ENCODE measurements around the gene PAH.
"Not testable (repeated sequence)": the region's sequence is repeated elsewhere in the genome, so short reads cannot be mapped to it uniquely, and the experiment has no call there.

Gene PAH

DNA sequence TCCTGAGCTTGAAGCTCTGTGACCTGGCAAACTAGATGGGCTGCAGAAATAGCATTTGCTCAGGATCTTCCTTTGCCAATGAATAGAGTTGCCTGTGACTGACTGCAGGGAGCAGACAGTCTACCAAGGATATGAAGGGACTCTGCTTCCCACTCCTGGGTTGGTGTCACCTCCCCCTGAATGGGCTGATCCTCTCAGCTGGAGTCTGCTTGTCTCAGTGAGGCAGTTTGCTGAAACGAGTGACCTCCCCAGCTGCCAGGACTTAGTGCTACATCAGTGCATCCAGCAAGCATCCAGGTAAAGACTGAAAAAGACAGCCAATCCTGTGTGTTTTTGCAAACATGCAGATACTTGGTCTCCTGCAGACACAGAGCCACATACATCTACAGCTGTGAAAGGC, 28.5 kb downstream of the PAH start:
- DNase-seq, result no peak

DNA sequence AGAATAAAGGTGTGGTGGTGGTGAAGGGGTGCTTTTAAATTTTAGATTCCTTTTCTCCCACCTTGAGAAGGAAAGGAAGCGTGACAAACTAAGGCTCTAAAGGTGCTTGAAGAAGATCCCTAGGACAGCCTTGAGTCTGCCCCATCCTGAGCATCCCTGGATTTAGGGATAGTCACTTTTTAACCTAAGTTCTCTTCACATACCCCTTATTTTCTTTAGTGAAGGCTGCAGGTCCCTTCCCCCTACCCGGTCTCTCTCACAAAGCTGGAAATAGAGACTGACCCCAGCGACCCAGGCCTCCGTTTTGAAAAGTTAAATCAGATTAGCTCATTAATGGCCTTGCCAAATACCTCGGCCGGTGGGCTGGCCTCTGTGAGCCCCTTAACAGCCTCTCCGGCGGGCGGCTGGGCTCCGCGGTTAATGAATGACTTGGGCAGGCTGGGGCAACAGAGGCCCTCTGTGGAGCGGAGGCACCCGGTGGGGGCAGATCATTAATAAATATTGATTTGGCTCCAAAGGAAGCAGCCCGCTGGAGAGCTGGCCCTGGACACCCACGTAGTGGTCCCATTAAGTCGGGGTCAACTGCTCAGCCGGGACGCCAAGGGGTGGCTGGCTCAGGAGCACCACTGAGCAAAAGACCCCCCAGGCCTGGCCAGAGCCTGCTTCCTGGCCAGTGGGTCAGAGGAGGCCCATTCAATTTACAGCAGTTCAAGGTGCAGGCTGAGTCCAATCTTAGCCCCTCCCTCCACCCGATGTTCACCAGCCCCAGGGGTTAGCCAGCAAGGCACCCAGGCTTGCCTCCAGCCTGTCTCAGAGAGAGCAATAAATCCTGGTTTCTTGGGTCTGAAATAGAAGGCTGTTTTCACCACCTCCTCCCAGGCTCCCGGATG, 31.8 kb downstream of the PAH start:
- DNase-seq, result no peak

DNA sequence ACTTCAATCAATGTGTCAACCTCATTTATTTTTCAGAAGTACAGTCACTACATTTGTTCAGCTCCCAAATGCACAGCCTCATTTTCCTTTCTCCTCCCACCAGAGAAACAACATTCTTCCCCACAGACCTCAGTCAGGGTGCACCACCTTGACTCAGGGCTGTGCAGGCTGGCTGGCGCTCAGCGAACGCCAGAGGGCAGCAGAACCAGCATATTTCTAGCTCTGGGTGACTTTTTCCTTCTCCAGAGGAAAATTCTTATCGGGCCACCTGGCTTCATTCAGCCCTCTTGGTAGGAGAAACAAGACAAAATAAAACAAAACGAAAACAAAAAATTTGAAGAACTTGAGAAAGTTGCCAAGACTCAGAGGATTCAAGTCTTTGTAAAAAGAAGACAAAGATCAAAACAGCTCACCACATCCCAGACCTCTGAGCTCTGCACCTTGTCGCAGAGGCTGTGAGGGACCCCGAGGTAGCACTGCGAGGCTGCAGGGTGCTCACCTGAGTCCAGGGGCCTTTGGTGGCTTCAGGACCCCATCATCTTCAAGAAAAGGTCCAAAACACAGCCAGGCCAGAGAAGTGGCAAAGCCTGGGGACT, 33.7 kb downstream of the PAH start:
- peak; percentile 59 for DNase-seq

DNA sequence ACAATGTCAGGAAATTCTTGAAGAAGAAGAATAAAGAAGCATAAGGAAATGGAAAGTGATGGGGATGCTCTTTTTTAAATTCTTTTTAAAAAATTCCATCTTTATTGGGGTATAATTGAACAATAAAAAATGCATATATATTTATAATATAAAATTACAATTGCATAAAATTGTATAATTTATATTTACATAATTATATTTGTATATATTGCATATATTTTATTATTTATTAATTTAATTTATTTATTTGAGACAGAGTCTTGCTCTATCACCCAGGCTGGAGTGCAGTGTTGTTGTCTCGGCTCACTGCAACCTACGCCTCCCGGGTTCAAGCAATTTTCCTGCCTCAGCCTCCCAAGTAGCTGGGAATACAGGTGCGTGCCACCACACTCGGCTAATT, 36.3 kb downstream of the PAH start:
- DNase-seq, result no peak

DNA sequence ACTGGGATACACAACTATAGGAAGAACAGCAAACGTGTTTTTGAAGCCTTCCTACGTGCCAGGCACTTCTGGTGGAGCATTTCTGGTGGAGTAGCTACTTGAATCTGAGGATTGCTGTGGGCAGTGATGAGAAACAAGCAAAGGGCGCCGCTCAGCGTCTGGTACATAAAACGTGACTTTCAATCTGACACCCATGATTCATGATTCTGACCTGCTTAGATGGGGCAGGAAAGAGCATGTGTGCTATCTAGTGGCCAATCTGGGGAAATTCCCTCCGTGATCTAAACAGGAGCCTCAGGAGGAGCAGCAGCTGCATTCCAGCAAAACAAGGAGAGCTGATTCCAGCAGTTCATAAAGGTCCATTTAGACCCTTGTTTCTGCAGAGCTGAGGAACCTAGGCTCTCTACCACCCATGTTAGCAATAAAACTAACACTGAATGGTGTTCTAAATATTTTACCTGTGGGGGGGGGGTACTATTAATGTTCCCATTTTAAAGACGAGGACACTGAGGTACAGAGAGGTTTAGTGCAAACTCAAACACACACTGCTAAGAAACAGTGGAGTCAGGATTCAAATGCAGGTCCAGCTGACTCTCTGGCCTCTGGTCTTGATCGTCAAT, 37.8 kb downstream of the PAH start:
- peak; percentile 27 for DNase-seq

DNA sequence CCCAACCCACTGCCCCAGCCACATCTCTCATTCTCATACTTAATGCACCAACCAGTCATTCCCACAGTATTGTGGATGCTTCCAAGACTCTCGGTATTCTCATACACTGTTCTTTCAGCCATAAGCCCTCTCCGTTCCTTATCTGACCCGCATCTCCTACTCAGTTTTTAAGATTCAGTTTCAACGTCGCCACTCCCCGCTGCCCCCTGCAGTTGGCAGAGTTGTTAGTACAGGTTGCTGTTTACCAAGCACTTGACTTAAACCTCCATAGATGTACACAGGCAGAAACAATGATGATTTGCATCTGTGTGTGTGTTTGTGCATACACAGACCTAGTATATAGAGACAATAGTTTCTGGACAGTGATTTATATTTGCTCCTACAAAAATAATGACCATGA, 40.2 kb downstream of the PAH start:
- peak; percentile 11 for DNase-seq

DNA sequence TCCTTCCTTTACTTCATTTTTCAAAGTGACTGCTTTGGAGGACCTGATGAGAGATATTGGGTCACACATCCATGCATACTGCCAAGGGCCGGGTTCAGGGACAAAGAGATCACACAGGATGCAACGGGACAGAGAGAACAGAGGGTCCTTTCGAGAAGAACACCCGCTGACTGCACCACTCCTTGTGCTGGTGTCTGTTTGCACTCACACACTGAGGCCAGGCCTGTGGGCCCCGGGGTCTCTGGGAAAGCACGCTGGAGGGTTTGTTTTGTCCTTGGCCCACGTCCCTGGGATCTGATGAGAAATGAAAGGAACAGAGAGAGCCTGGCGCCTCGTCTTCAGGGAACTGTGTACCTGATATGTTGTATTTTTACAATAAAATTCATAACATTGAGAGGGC, 42.2 kb downstream of the PAH start:
- DNase-seq, result no peak

DNA sequence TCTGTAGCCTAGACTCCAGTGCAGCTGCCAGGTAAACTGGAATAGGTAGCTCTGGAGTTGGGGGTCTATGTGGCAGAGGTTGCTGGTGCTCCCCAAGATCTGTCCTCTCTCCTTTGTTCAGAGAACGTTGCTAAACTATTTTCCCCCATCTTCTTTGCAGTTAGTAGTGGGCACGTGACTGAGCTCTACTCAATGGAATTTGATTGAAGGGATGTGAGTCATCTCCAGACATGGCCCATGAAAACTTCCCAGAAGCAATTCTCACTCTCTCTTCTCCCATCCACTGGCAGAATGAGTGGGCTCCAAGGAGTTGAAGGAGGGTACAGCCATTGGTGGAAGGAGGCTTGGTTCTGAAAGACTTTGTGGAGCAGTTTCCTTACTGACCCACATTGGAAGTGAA, 44.0 kb downstream of the PAH start:
- DNase-seq, result no peak

DNA sequence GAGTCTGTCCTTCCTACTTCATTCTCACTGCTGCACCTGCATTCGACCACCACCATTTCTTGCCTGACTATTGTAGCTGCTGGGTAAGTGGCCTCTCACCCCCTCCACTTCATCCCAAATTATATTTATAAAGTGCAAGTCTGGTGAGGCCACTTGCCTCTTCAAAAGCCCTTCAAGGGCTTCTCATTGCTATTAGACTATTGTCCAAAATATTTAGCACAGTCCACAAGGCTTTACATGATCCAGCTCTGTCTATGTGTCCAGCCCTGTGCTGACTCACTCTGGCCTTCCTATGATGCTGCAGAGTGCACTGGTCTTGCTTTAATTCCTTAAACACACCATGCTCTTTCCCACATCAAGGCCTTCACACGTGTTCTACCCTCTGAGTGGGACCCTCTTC, 46.0 kb downstream of the PAH start:
- no peak for DNase-seq

DNA sequence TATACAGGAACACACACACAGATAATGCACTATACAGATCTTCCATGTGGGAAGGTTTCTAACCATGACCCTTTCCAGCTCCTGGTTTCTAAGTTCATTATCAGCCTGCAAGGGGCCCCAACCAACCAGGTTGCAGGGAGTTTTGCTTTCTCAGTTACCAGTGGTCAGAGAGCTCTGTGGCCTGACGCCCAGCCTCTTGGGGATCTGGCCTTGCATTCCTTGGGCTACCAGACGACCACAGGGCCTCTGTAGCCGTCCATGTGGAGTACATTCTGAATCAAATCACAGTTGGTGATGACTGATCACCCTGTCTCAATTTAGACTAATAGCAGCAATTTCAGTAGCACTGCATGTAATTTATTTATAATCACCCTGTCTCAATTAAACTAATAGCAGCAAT, 47.5 kb downstream of the PAH start:
- no peak for DNase-seq

DNA sequence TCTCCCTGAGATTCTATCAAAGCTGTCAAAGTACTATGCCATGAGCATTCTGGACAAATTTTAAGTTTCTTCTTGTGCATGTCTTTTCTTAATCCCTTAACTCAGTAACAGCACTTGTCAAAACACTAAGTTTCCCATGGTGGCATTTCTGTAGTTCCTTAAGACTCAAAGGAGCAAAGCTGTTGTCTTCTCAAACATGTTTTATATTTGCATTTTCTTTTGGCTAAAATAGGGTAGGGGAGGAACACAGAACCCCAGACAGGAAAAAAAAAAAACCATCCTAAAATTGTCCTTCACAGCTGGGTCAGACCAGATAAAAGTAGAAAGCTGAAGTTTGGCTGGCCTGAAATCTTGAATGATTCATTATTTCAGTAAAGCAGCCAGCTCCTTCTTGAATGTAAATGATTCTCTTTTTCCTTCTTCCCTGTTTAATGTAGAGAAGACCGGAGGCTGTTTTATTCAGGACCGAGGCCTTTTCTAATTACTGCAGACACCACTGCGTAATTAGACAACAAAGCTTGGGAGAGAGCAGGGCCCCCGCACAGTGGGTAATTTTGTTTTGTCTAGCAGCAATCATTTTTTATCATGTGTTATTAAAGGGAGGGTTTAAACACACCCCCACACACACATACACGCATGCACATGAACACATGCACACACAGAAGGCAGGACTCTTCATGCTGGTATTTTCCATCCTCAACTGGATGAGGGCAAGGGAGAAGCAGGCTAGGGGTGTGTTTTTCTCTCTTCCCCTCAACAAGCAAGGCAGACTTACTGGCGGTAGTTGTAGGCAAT, 51.0 kb downstream of the PAH start:
- no peak for DNase-seq

DNA sequence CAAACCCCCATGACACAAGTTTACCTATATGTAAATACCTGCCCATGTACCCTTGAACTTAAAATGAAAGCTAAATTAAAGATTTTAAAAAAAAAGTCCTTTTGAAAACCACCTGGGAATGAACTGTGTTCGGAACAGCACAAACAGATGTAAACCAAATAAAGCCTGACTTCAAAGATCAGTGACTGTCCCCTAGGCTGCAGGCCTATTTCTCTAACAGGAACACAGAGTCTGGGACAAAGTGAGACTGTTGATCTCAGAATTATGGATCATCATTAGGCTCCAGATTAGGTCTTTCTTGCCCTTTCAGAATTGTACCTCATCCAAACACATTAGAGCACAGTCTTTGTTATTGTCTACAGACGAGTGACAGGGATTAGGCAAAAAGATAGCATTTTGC, 54.6 kb downstream of the PAH start:
- no peak for DNase-seq

DNA sequence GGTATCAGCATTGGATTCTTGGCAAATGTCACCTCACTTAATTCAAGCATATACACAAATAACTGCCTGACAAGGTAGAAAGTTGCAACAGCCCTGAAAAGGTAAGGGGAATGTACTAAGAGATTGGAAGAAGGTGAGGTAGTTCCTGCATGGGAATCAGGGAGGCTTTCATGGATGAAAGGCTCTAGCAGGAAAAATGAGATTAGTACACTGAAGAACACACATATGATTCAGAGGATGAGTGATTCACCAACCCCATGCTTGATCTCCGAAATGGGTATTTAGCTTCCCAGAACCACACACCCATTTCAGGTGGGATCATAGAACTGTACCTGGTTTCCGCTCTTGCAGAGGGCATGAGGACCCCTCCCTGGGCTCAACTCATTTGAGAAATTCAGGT, 65.8 kb downstream of the PAH start:
- no peak for DNase-seq

DNA sequence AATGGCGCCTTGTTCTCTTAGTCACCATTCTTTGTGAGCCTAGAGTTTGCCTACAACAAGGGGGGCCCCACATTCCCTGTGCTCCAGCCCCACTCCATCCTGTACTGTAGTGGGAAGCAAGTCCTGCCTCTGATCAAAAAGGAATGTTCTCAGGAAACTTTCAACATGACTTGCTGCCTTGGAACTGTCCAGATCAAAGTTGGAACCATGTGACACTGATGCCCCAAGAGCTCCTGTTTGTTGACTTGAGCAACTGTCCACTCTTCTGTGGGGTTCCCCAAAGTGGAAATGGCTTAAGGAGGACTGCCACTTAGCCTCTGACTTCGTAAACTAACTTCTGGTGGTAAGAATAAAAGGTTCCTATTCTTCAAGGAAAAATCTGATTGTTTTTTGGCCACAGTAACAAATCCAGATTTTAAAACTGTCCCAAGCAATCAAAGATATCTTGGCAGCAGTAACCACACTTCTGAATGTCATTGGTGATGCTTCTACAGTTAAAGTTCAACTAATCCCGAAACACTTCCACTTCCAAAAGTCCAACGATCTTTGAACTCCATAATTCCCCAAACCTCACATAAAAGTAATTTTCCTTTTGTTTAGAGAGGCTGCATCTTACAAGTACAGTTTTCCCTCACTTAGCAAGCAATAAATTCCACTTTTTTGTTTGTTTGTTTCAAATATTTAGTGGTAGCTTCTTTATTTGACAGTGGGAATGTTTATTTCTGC, 67.2 kb downstream of the PAH start:
- DNase-seq, result no peak

DNA sequence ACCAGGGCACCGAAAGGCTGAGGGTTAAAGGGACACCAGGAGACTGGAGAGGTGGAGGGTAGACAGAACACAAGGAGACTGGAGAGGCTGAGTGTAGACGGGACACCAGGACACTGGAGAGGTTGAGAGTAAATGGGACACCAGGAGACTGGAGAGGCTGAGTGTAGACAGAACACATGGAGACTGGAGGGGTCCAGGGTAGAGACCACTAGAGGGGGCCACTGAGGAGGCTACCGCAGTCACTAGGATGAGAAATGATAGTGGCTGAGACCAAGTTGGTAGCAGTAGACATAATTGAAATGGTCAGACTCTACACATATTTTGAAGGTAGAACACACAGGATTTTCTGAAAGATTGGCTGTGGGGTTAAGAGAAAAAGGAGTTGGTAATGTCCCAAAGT, 68.2 kb downstream of the PAH start:
- no peak for DNase-seq

DNA sequence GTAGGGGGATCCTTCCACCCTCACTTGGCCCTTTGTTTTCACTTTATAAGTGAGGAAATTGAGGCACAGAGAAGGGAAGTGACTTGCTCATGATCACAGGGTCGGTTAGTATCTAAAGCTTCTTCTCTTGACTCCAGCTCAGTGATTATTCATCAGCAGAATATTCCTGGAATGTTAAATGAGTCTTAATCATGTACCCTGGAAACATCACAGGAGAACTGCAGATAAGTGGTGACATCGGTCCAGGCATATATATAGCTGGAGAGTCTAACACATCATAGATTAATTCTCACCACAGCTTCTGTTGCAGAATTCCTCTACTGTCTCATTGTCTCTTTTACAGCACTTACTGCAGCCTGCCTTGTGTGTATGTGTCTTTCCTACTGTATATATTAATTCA, 69.9 kb downstream of the PAH start:
- no peak for DNase-seq

DNA sequence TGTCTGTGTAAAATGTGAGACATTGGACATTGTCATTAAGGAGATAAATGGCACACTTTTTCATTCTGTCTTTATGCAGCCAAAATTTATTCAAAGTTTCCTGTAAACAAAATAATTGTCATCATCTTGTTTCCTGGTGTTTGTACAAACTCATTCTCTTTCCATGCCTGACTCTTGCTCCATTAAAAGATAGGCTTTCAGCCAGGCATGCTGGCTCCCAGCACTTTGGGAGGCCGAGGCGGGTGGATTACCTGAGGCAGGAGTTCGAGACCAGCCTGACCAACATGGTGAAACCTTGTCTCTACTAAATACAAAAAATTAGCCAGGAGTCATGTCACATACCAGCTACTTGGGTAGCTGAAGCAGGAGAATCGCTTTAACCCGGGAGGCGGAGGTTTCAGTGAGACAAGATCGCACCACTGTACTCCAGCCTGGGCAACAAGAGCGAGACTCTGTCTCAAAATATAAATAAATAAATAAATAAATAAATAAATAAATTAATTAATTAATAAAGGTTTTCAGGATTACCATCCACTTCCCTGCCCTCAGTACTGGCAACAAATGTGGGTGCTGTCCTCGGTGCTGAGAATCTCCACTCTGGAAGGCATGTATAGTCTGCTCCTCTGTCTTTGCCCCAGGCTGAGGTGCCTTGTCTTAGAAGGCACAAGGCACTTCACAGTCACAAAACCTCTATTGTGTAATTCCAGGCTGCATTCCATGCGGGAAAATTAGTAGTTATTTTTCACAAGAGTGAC, 83.2 kb downstream of the PAH start:
- DNase-seq, result no peak

DNA sequence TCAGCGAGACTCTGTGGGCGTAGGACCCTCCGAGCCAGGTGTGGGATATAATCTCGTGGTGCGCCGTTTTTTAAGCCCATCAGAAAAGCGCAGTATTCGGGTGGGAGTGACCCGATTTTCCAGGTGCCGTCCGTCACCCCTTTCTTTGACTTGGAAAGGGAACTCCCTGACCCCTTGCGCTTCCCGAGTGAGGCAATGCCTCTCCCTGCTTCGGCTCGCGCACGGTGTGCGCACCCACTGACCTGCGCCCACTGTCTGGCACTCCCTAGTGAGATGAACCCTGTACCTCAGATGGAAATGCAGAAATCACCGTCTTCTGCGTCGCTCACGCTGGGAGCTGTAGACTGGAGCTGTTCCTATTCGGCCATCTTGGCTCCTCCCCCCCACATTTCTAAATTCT, 84.2 kb downstream of the PAH start:
- not testable (repeated sequence) for DNase-seq

DNA sequence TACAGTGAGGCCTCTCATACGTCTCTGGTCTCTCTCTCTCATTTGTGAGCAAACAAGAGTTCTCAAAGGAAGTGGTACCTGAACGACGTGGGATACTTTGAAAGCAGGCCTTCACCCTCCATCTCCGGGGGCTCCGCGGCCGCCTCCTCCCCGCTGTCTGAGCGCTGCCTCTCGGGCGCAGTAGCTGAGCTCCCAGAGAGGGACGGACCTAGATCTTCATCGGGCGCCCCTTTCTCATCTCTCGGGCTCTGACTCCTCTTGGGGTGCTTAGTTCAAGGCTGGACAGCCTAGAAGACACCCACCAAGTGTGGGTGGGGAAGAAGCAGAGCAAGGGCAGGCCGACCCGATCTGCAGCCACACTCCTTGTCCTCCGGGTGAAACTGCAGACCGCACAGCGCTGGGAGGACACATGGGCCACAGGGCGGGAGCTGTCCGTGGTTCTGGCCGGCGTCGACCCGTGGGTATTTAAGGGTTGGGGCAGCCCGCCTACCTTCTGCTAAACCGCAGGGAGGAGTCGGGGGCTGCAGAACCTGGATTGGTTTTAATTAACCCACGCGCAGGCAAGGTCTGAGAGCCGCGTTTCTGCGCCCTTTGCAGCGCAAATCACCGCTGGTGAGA, 92.7 kb downstream of the PAH start:
- DNase-seq, result peak; percentile 4

DNA sequence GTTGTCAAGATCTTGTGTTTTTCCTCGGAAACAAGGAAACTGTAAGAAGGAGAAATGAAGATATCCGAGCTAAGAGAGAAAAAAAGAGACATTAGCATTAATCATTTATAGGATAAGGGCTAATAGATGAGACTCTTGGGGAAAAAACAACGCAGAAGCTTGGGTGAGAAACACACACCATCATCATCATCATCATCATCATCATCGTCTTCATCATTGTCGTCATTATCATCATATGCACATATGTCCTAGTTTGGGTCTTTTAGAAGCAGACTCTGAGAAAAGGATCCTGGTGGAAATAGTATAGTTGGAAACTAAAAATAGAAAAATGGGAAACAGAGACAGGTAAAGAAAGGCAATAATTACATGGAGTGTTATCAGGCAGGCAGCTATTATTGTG, 95.9 kb downstream of the PAH start:
- no peak for DNase-seq

DNA sequence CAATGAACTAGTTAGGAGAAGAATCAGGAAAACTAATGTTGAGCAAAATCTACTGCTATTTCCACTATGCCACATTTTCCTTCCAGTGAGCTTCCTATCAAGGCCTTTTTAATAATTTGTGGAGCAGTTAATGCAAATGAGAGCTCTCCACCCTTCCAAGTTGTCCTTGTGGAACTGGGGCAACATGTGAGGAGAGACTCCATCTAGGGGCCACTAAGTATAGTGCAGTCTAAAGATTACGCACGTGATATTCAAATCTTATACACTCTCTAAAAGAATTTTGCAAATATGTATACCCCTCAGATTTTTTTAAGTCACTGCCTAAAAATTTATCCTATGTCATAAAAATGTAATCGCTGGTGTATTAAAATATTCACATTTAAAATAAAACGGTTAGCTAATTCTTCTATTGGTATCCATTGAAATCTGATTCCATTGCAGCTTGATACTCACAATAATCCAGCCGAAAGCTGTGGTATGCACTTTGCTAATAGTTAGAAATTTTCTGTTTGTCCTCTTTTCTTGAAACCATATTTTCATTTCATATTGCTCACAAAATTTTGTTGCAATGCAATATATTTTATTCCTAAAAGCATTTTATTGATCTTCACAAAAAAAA, 100.1 kb downstream of the PAH start:
- no peak for DNase-seq

All from stimulated activated CD4-positive, alpha-beta T cell treated with anti-CD3 and anti-CD28 coated beads, Interleukin-15, amount 100 ng/mL, for 24 hours (primary cell).